ENCODE data around the gene BMP2K.

The BMP2K gene

DNA sequence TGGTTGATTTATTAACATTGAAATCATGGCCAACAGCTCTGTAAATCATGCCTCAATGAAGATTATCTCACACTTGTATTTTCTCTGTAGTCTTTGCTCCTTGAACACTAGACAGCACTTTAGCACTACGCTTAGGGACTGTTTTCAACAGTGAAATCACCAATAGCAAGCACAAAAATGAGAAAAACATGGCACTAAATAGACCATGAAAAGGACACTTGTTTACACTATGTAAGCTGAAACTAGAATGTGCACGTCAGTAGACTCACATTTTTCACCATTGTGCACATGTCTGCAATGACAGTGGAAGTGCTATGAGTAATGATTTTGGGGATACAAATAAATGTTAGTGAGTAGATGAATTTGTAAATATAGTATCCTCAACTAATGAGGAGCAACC, 3.1 kb downstream of the BMP2K start:
- Histone ChIP-seq H3K79me2 (ENCODE audit: insufficient read depth, low read length) (peaks cover 89% of the 10 kb centered on the region), H3K9me2 (replicated peaks; ENCODE audit: low read depth, low read length) (no peaks in the 10 kb centered on the region), H3K27me3 (ENCODE audit: insufficient read depth, low read length, poor library complexity, severe bottlenecking) (no peaks in the 10 kb centered on the region), H3K4me1 (ENCODE audit: insufficient read depth, low read length, poor library complexity, severe bottlenecking) (peaks cover 74% of the 10 kb centered on the region), H2AFZ (ENCODE audit: low read length) (no peak overlapping the region), H3K9me3 (ENCODE audit: insufficient read depth, low read depth, low read length) (no peaks in the 10 kb centered on the region), H3K4me3 (ENCODE audit: low read length, poor library complexity, severe bottlenecking) (peak overlapping the region; percentile 95), H4K20me1 (ENCODE audit: insufficient read depth, low read length, poor library complexity, severe bottlenecking) (peaks cover 72% of the 10 kb centered on the region), H3K9ac (ENCODE audit: low read depth, low read length, poor library complexity, severe bottlenecking) (peak overlapping the region; percentile 94), H3K36me3 (ENCODE audit: insufficient read depth, low read length) (no peaks in the 10 kb centered on the region), H3K4me2 (ENCODE audit: low read depth, low read length, poor library complexity, severe bottlenecking) (peak overlapping the region; percentile 97), H3F3A (ENCODE audit: low read depth) (0 out of 2 replicates have a peak, but pooled peaks cover 4% of the 10 kb centered on the region)
- TF ChIP-seq EZH2phosphoT487 (IDR thresholded peaks at IDR 0.05; ENCODE audit: borderline replicate concordance), result no peak
- TF ChIP-seq, protein P1, sequence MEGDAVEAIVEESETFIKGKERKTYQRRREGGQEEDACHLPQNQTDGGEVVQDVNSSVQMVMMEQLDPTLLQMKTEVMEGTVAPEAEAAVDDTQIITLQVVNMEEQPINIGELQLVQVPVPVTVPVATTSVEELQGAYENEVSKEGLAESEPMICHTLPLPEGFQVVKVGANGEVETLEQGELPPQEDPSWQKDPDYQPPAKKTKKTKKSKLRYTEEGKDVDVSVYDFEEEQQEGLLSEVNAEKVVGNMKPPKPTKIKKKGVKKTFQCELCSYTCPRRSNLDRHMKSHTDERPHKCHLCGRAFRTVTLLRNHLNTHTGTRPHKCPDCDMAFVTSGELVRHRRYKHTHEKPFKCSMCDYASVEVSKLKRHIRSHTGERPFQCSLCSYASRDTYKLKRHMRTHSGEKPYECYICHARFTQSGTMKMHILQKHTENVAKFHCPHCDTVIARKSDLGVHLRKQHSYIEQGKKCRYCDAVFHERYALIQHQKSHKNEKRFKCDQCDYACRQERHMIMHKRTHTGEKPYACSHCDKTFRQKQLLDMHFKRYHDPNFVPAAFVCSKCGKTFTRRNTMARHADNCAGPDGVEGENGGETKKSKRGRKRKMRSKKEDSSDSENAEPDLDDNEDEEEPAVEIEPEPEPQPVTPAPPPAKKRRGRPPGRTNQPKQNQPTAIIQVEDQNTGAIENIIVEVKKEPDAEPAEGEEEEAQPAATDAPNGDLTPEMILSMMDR (conservative IDR thresholded peaks at IDR 0.05; ENCODE audit: low read length), result no peak

DNA sequence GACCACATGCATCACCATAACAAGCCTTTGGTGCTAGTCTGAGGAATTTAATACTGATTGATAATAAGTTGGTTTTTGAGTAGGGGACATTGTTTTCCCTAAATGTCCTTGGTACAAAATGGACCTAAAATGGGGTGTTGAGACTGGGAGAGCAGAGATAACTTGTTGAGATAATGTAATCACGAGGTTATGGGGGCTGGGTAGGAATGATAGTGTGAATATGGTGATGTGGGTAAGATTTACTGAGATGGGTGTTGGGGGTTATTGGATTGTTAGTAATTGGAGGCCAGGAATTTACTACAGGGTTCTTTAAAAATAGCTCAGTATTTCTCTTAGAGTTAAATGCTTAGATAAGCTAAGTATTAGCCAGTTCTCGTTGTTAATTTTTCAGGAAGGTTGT, 3.9 kb downstream of the BMP2K start:
- Histone ChIP-seq H3K4me1 (ENCODE audit: insufficient read depth, low read length, poor library complexity, severe bottlenecking) (peaks cover 72% of the 10 kb centered on the region), H3K36me3 (ENCODE audit: insufficient read depth, low read length) (no peaks in the 10 kb centered on the region), H3K4me2 (ENCODE audit: low read depth, low read length, poor library complexity, severe bottlenecking) (peak overlapping the region; percentile 97), H3K9me3 (ENCODE audit: insufficient read depth, low read depth, low read length) (no peaks in the 10 kb centered on the region), H3K79me2 (ENCODE audit: insufficient read depth, low read length) (peaks cover 94% of the 10 kb centered on the region), H3K9me2 (replicated peaks; ENCODE audit: low read depth, low read length) (no peaks in the 10 kb centered on the region), H2AFZ (ENCODE audit: low read length) (no peak overlapping the region), H3K27me3 (ENCODE audit: insufficient read depth, low read length, poor library complexity, severe bottlenecking) (no peaks in the 10 kb centered on the region), H3K4me3 (ENCODE audit: low read length, poor library complexity, severe bottlenecking) (peak overlapping the region; percentile 95), H4K20me1 (ENCODE audit: insufficient read depth, low read length, poor library complexity, severe bottlenecking) (peaks cover 78% of the 10 kb centered on the region), H3K9ac (ENCODE audit: low read depth, low read length, poor library complexity, severe bottlenecking) (peak overlapping the region; percentile 94), H3F3A (ENCODE audit: low read depth) (0 out of 2 replicates have a peak, but pooled peaks cover 4% of the 10 kb centered on the region)
- TF ChIP-seq EZH2phosphoT487 (IDR thresholded peaks at IDR 0.05; ENCODE audit: borderline replicate concordance), result no peak
- TF ChIP-seq, protein P1 (conservative IDR thresholded peaks at IDR 0.05; ENCODE audit: low read length), result no peak

DNA sequence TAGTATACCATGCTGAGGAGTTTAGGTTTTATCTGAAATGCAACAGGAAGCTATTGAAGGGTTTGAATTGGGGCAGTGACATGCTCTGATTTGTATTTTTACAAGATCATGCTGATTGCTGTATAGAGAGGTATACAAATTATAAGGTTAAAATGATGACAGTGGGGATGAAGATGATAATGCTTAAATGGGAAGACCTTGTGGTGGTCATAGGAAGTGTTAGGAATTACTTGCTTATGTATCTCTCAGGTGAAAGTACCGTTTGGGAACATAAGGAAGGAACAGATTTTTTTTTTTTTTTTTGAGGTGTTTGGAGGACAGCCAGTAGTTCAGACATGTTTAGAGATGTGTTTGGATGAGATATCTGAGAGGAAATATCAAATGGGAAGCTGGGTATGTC, 5.0 kb downstream of the BMP2K start:
- no peaks in the 10 kb centered on the region for H3K36me3 ChIP-seq (ENCODE audit: insufficient read depth, low read length)
- no peaks in the 10 kb centered on the region for H3K9me3 ChIP-seq (ENCODE audit: insufficient read depth, low read depth, low read length)
- peak overlapping the region; percentile 94 for H3K9ac ChIP-seq (ENCODE audit: low read depth, low read length, poor library complexity, severe bottlenecking)
- H2AFZ ChIP-seq (ENCODE audit: low read length), result no peak overlapping the region
- H3K9me2 ChIP-seq (replicated peaks; ENCODE audit: low read depth, low read length), result no peaks in the 10 kb centered on the region
- H3K4me3 ChIP-seq (ENCODE audit: low read length, poor library complexity, severe bottlenecking), result peak overlapping the region; percentile 95
- no peaks in the 10 kb centered on the region for H3F3A ChIP-seq (ENCODE audit: low read depth)
- H3K4me1 ChIP-seq (ENCODE audit: insufficient read depth, low read length, poor library complexity, severe bottlenecking), result peaks cover 75% of the 10 kb centered on the region
- H4K20me1 ChIP-seq (ENCODE audit: insufficient read depth, low read length, poor library complexity, severe bottlenecking), result peaks cover 88% of the 10 kb centered on the region
- no peaks in the 10 kb centered on the region for H3K27me3 ChIP-seq (ENCODE audit: insufficient read depth, low read length, poor library complexity, severe bottlenecking)
- peaks cover 99% of the 10 kb centered on the region for H3K79me2 ChIP-seq (ENCODE audit: insufficient read depth, low read length)
- TF ChIP-seq EZH2phosphoT487 (IDR thresholded peaks at IDR 0.05; ENCODE audit: borderline replicate concordance), result no peak
- TF ChIP-seq, protein P1 (conservative IDR thresholded peaks at IDR 0.05; ENCODE audit: low read length), result no peak
- H3K4me2 ChIP-seq (ENCODE audit: low read depth, low read length, poor library complexity, severe bottlenecking), result peak overlapping the region; percentile 97

Measured in Loucy (cell line).